HUES64 (cell line): ENCODE results near the gene TAF5L.

Source experiments
- H3K27ac ChIP-seq: 2 replicates; pipeline ENCODE4 v1.7.0; 2013; ENCODE audit warnings: low read depth, low read length, inconsistent platforms
- H3K27me3 ChIP-seq: 2 replicates; pipeline ENCODE4 v1.6.1; 2013; ENCODE audit warnings: mild to moderate bottlenecking, low read length; ENCODE audit not compliant: insufficient read depth
- H3K36me3 ChIP-seq: 2 replicates; pipeline ENCODE4 v1.6.1; 2013; ENCODE audit warnings: mild to moderate bottlenecking, low read length; ENCODE audit not compliant: insufficient read depth
- H3K4me1 ChIP-seq: 2 replicates; pipeline ENCODE4 v1.6.1; 2013; ENCODE audit warnings: mild to moderate bottlenecking, low read length, moderate library complexity; ENCODE audit not compliant: insufficient read depth
- H3K4me3 ChIP-seq: 2 replicates; pipeline ENCODE4 v1.5.1; 2013; ENCODE audit warnings: mild to moderate bottlenecking, low read length, moderate library complexity
- H3K9ac ChIP-seq: 2 replicates; pipeline ENCODE4 v1.6.1; 2013; ENCODE audit warnings: mild to moderate bottlenecking, low read depth, low read length
- H3K9me3 ChIP-seq: 2 replicates; pipeline ENCODE4 v1.6.1; 2013; ENCODE audit warnings: low read depth, low read length; ENCODE audit not compliant: insufficient read depth
- WGBS: fragments of 150-250, 120-280 bp; methylation state at CpG from one replicate; pipeline ENCODE4 v1.1.7; 2013; ENCODE audit warnings: missing lambda C conversion rate; 5-methylcytosine and 5-hydroxymethylcytosine counted together

Gene TAF5L

GRCh38 chr1:229582715-229583114, 43.2 kb downstream of the TAF5L start:
- 96% methylated on average over 4 of the region's 4 CpGs for WGBS
- Histone ChIP-seq H3K27me3 (no peaks in the 10 kb centered on the region), H3K4me3 (no peak overlapping the region), H3K36me3 (no peaks in the 10 kb centered on the region), H3K9ac (no peak overlapping the region), H3K4me1 (peaks cover 12% of the 10 kb centered on the region; the same call in 1 of the 2 replicates), H3K9me3 (no peaks in the 10 kb centered on the region), H3K27ac (no peak overlapping the region)

- H3K9me3 ChIP-seq = no peaks in the 10 kb centered on the region
- H3K27me3 ChIP-seq = no peaks in the 10 kb centered on the region
- no peak overlapping the region for H3K4me3 ChIP-seq
- H3K27ac ChIP-seq = no peak overlapping the region
- H3K36me3 ChIP-seq = no peaks in the 10 kb centered on the region
- 87% methylated on average over 11 of the region's 11 CpGs for WGBS
- H3K9ac ChIP-seq = no peak overlapping the region
- H3K4me1 ChIP-seq = peaks cover 12% of the 10 kb centered on the region; the same call in 1 of the 2 replicates
Measured at GRCh38 chr1:229582011-229582694, 43.8 kb downstream of the TAF5L start.

DNA sequence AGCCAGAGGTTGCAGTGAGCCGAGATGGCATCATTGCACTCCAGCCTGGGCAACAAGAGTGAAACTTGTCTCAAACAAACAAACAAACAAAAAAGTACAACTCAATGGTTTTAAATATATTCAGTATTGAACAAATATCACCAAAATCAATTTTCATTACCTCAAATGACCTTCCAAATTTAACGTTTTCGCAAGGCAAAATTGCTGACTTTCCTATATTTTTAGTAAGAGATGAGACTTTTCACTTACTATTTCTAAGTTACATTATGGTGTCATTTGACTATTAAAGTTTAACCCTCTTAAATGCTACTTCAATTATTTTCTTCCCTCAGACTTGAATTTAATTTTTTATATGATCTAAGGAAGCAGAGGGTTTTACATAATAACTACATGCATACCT, 44.4 kb downstream of the TAF5L start:
- Histone ChIP-seq H3K27ac (no peak overlapping the region), H3K36me3 (no peaks in the 10 kb centered on the region), H3K4me3 (no peak overlapping the region), H3K9ac (no peak overlapping the region), H3K9me3 (no peaks in the 10 kb centered on the region), H3K27me3 (no peaks in the 10 kb centered on the region), H3K4me1 (peaks cover 12% of the 10 kb centered on the region; the same call in 1 of the 2 replicates)
- 100% methylated on average over 1 of the region's 3 CpGs for WGBS

GRCh38 chr1:229579059-229579673, 46.8 kb downstream of the TAF5L start:
- no peak overlapping the region for H3K4me3 ChIP-seq
- no peaks in the 10 kb centered on the region for H3K27me3 ChIP-seq
- H3K27ac ChIP-seq = no peak overlapping the region

DNA sequence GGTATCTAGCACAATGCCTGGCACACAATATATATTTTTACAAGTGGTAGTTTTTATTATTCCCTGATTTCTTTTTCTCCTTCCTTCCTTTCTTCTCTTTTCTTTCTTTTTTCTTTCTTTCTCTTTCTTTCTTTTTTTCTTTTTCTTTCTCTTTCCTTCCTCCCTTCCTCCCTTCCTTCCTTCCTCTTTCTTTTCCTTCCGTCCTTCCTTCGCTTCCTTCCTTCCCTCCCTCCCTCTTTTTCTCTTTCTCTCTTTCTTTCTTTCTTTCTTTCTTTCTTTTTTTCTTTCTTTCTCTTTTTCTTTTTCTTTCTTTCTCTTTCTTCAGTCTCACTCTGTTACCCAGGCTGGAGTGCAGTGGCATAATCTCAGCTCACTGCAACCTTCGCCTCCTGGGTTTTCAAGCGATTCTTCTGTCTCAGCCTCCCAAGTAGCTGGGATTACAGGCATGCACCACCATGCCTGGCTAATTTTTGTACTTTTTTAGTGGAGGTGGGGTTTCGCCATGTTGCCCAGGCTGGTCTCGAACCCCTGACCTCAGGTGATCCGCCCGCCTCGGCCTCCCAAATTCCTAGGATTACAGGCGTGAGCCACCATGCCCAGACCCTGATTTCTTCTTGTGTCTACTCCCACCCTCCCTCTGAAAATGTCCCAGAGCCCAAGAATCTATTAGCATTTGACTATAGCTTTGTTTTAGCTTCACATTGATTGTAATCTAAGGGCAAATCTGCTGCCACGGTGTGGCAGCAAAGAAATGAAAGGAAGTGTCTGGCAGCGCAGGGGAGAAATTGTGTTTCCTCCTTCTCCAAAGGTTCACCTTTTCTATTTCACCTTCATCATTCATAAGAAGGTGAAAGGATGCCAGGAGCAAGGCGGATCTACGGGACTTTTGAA, 47.5 kb downstream of the TAF5L start:
- H3K4me1 ChIP-seq = peaks cover 12% of the 10 kb centered on the region; the same call in 1 of the 2 replicates
- no peak overlapping the region for H3K4me3 ChIP-seq
- no peak overlapping the region for H3K27ac ChIP-seq
- no peaks in the 10 kb centered on the region for H3K27me3 ChIP-seq
- 89% methylated on average over 13 of the region's 14 CpGs for WGBS
- no peaks in the 10 kb centered on the region for H3K36me3 ChIP-seq
- no peaks in the 10 kb centered on the region for H3K9me3 ChIP-seq
- no peak overlapping the region for H3K9ac ChIP-seq

More at GRCh38 chr1:229579059-229579673, 46.8 kb downstream of the TAF5L start:
- Histone ChIP-seq H3K9me3 (no peaks in the 10 kb centered on the region), H3K9ac (no peak overlapping the region), H3K4me1 (peaks cover 12% of the 10 kb centered on the region; the same call in 1 of the 2 replicates), H3K36me3 (no peaks in the 10 kb centered on the region)
- whole genome bisulfite sequencing = 66% methylated on average over 9 of the region's 9 CpGs

- H3K27me3 ChIP-seq = no peaks in the 10 kb centered on the region
- H3K27ac ChIP-seq = no peak overlapping the region
- no peaks in the 10 kb centered on the region for H3K9me3 ChIP-seq
- H3K4me1 ChIP-seq = peaks cover 12% of the 10 kb centered on the region; the same call in 1 of the 2 replicates
- H3K36me3 ChIP-seq = no peaks in the 10 kb centered on the region
- no peak overlapping the region for H3K9ac ChIP-seq
- 97% methylated on average over 6 of the region's 6 CpGs for WGBS
- H3K4me3 ChIP-seq = no peak overlapping the region
Measured at GRCh38 chr1:229574679-229575442, 51.1 kb downstream of the TAF5L start.

DNA sequence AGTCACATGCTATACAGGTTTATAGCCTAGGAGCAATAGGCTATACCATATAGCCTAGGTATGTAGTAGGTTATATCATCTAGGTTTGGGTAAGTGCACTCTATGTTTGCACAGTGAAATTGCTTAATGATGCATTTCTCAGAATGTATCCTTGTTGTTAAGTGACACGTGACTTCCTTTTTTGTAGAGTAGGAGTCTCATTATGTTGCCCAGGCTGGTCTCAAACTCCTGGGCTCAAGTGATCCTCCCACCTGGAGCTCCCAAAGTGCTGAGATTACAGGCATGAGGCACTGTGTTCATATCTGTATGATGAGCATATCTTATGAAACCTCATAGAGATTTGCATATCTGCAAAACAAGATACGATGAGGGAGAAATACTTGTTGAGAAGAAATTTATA, 53.6 kb downstream of the TAF5L start:
- 94% methylated on average over 2 of the region's 2 CpGs for WGBS
- Histone ChIP-seq H3K27ac (no peak overlapping the region), H3K4me3 (no peak overlapping the region)

GRCh38 chr1:229570891-229571516, 54.9 kb downstream of the TAF5L start:
- Histone ChIP-seq H3K27ac (no peak overlapping the region), H3K9me3 (no peaks in the 10 kb centered on the region), H3K9ac (no peak overlapping the region), H3K27me3 (no peaks in the 10 kb centered on the region), H3K4me1 (no peaks in the 10 kb centered on the region), H3K4me3 (no peak overlapping the region), H3K36me3 (no peaks in the 10 kb centered on the region)
- 67% methylated on average over 2 of the region's 2 CpGs for WGBS

More for the DNA sequence above, 53.6 kb downstream of the TAF5L start:
- no peaks in the 10 kb centered on the region for H3K9me3 ChIP-seq
- H3K4me1 ChIP-seq = no peaks in the 10 kb centered on the region
- H3K27me3 ChIP-seq = no peaks in the 10 kb centered on the region
- H3K9ac ChIP-seq = no peak overlapping the region
- no peaks in the 10 kb centered on the region for H3K36me3 ChIP-seq

GRCh38 chr1:229570305-229570704, 55.6 kb downstream of the TAF5L start:
- H3K9ac ChIP-seq = no peak overlapping the region
- H3K4me3 ChIP-seq = no peak overlapping the region
- no peaks in the 10 kb centered on the region for H3K27me3 ChIP-seq
- no peaks in the 10 kb centered on the region for H3K36me3 ChIP-seq
- H3K4me1 ChIP-seq = no peaks in the 10 kb centered on the region
- WGBS = 92% methylated on average over 20 of the region's 20 CpGs
- H3K27ac ChIP-seq = no peak overlapping the region
- no peaks in the 10 kb centered on the region for H3K9me3 ChIP-seq

- no peak overlapping the region for H3K9ac ChIP-seq
- 95% methylated on average over 11 of the region's 13 CpGs for WGBS
- peaks cover 10% of the 10 kb centered on the region for H3K4me1 ChIP-seq
- H3K9me3 ChIP-seq = no peaks in the 10 kb centered on the region
- no peaks in the 10 kb centered on the region for H3K36me3 ChIP-seq
- no peak overlapping the region for H3K27ac ChIP-seq
- no peak overlapping the region for H3K4me3 ChIP-seq
- no peaks in the 10 kb centered on the region; the same call in 1 of the 2 replicates for H3K27me3 ChIP-seq
Measured at GRCh38 chr1:229567109-229567868, 58.6 kb downstream of the TAF5L start.
